OCI-LY1 (cell line): Measurements from ENCODE around the gene FCRLA.

Source experiments
- CTCF ChIP-seq: fragments of 200-600 bp; sonication (generic), shearing (Covaris generic); IDR thresholded peaks from 2 replicates; pipeline ENCODE4 v1.5.1; 2017; ENCODE audit warnings: mild to moderate bottlenecking, antibody characterized with exemption, low read length, moderate library complexity, mixed read lengths
- EZH2 ChIP-seq: fragments of 200-600 bp; sonication (generic), shearing (Covaris generic); IDR thresholded peaks from 2 replicates; pipeline ENCODE4 v1.8.0; 2017; ENCODE audit warnings: borderline replicate concordance, mixed run types, mild to moderate bottlenecking, antibody characterized with exemption, low read length, moderate library complexity, mixed read lengths

GRCh38 chr1:161731981-161732718, 25.1 kb downstream of the FCRLA start:
- TF ChIP-seq CTCF: no peak
- TF ChIP-seq EZH2: no peak
